IMR-90 (cell line): ENCODE data around the gene DYNLRB1.

Source experiments
- CTCF ChIP-seq: conservative IDR thresholded peaks from 2 replicates; pipeline ENCODE4 v1.5.1; 2012; ENCODE audit warnings: mild to moderate bottlenecking, low read depth, low read length, improper control_type of control experiment
- POLR2A ChIP-seq: IDR thresholded peaks from 2 replicates; pipeline ENCODE4 v1.6.1; 2012; ENCODE audit warnings: mild to moderate bottlenecking, low read depth, low read length
- RAD21 ChIP-seq: IDR thresholded peaks from 2 replicates; pipeline ENCODE4 v1.6.1; 2012; ENCODE audit warnings: low read length, improper control_type of control experiment
- RFX5 ChIP-seq: IDR thresholded peaks from 2 replicates; pipeline ENCODE4 v1.8.0; 2012; ENCODE audit warnings: low read depth, mild to moderate bottlenecking, low read length, moderate library complexity

DNA sequence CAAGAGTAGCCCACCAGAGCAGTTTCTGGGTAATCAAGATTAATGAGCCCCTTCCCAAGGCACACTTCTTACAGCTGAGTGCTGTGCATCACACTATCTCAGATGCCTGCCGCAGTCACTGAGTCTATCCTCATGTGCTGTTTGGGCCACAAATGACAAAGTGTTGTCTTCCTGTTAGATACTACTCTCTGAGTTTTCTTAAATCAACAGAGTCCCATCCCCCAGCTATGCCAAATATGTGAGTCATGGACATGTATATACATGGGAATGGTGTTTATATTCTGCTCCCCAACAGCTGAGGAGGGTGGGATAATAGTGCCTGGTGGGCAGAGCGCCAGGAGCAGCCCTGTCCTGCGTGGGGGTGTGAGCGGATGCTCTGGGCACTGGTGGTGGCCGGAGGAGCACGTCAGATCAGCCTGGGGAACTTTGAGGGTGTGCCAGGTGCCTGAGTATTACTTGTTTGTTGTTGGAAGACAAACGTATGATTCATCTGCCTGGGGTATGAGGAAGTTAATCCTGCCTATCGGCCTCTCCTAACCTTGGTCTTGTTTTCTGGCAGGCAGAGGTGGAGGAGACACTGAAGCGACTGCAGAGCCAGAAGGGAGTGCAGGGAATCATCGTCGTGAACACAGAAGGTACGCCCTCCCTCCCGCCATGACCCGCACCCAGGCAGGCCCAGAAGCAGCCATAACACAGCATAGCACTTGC, 9.6 kb downstream of the DYNLRB1 start:
- TF ChIP-seq POLR2A (peak; percentile 54), CTCF (no peak), RAD21 (0 out of 2 replicates have a peak, but pooled peaks have one; percentile 7), RFX5 (peak; percentile 77)
